HepG2 (cell line): Measurements from ENCODE around the gene SIN3A. TPM values are rescaled to one million over a fixed set of nuclear protein-coding genes. Genes with fewer than 3 reads are reported as not detected.

ENCODE experiments used
- ARID5B ChIP-seq: IDR thresholded peaks from 2 replicates; pipeline ENCODE4 v1.4.0; 2020; ENCODE audit warnings: mild to moderate bottlenecking, missing genetic modification reagents
- ATM ChIP-seq: fragments of 450-650 bp; IDR thresholded peaks from 2 replicates; pipeline ENCODE4 v1.7.1; 2017; ENCODE audit warnings: mild to moderate bottlenecking, borderline replicate concordance
- BORCS8-MEF2B ChIP-seq: sonication (generic); formaldehyde crosslinking; IDR thresholded peaks from 2 replicates; pipeline ENCODE4 v1.8.0; 2022; ENCODE audit warnings: mild to moderate bottlenecking, missing genetic modification reagents
- CBX2 ChIP-seq, 2 experiments: fragments of 200-600 bp in 1 of 2; sonication (generic); formaldehyde crosslinking in 1 of 2; IDR thresholded peaks; 2 replicates each; pipeline versions ENCODE4 v1.7.0 to v1.8.1; 2018 to 2022; ENCODE audit warnings: low read depth in 2 of 2, low read length in 1 of 2, mild to moderate bottlenecking in 1 of 2, missing genetic modification reagents in 1 of 2
- CCDC6 ChIP-seq: sonication (generic); formaldehyde crosslinking; IDR thresholded peaks from 2 replicates; pipeline ENCODE4 v1.8.1; 2022; ENCODE audit warnings: mild to moderate bottlenecking, missing genetic modification reagents, moderate library complexity
- EED ChIP-seq: sonication (generic); formaldehyde crosslinking; IDR thresholded peaks from 2 replicates; pipeline ENCODE4 v1.5.0; 2020; ENCODE audit warnings: mild to moderate bottlenecking, missing genetic modification reagents
- ELF3 ChIP-seq: IDR thresholded peaks from 2 replicates; pipeline ENCODE4 v1.6.1; 2016; ENCODE audit warnings: missing genetic modification reagents, missing compliant biosample characterization
- IKZF4 ChIP-seq: sonication (generic); formaldehyde crosslinking; IDR thresholded peaks from 2 replicates; pipeline ENCODE4 v1.5.1; 2020; ENCODE audit warnings: borderline replicate concordance, mild to moderate bottlenecking, low read depth, missing genetic modification reagents; ENCODE audit errors: not compliant biosample characterization
- NPAS2 ChIP-seq: sonication (generic); formaldehyde crosslinking; IDR thresholded peaks from 2 replicates; pipeline ENCODE4 v1.8.0; 2022; ENCODE audit warnings: mild to moderate bottlenecking, missing genetic modification reagents, borderline replicate concordance
- NRL ChIP-seq: sonication (generic); formaldehyde crosslinking; IDR thresholded peaks from 2 replicates; pipeline ENCODE4 v1.5.0; 2020; ENCODE audit warnings: missing genetic modification reagents, mild to moderate bottlenecking, moderate library complexity, borderline replicate concordance
- SMC3 ChIP-seq: IDR thresholded peaks from 2 replicates; pipeline ENCODE4 v1.6.1; 2011; ENCODE audit warnings: low read length, improper control_type of control experiment
- SP1 ChIP-seq, 2 experiments: fragments of 450-650 bp in 1 of 2; sonication (generic) in 1 of 2; formaldehyde crosslinking in 1 of 2; IDR thresholded peaks; 2 replicates each; pipeline versions ENCODE4 v1.4.0 to v1.6.1; 2016 to 2020; ENCODE audit warnings: missing genetic modification reagents in 1 of 2
- TEAD2 ChIP-seq: sonication (generic); formaldehyde crosslinking; IDR thresholded peaks from 2 replicates; pipeline ENCODE4 v1.9.0; 2021; ENCODE audit warnings: missing genetic modification reagents
- ZBTB7A ChIP-seq: sonication (generic); formaldehyde crosslinking; IDR thresholded peaks from 2 replicates; pipeline ENCODE4 v1.8.0; 2022; ENCODE audit warnings: mild to moderate bottlenecking, missing genetic modification reagents
- ZBTB7B ChIP-seq: sonication (generic); formaldehyde crosslinking; IDR thresholded peaks from 2 replicates; pipeline ENCODE4 v1.4.0; 2020; ENCODE audit warnings: missing genetic modification reagents
- ZKSCAN1 ChIP-seq: fragments of 150-350 bp; IDR thresholded peaks from 2 replicates; pipeline ENCODE4 v1.6.1; 2014; ENCODE audit warnings: low read length
- ZNF138 ChIP-seq: sonication (generic); formaldehyde crosslinking; IDR thresholded peaks from 2 replicates; pipeline ENCODE4 v1.5.0; 2020; ENCODE audit warnings: mild to moderate bottlenecking, low read depth, missing genetic modification reagents
- ZNF432 ChIP-seq: sonication (generic); formaldehyde crosslinking; IDR thresholded peaks from 2 replicates; pipeline ENCODE4 v1.5.0; 2020; ENCODE audit warnings: missing genetic modification reagents, mild to moderate bottlenecking, borderline replicate concordance
- ZNF839 ChIP-seq: sonication (generic); formaldehyde crosslinking; IDR thresholded peaks from 2 replicates; pipeline ENCODE4 v1.4.0; 2020; ENCODE audit warnings: missing genetic modification reagents, mild to moderate bottlenecking, borderline replicate concordance
- ZNF879 ChIP-seq: sonication (generic); formaldehyde crosslinking; IDR thresholded peaks from 2 replicates; pipeline ENCODE4 v1.8.1; 2023; ENCODE audit warnings: missing genetic modification reagents
- ZSCAN21 ChIP-seq: sonication (generic); formaldehyde crosslinking; IDR thresholded peaks from 2 replicates; pipeline ENCODE4 v1.8.0; 2022; ENCODE audit warnings: mild to moderate bottlenecking, missing genetic modification reagents, moderate library complexity, borderline replicate concordance
- ZSCAN5A ChIP-seq: sonication (generic); formaldehyde crosslinking; IDR thresholded peaks from 2 replicates; pipeline ENCODE4 v1.8.0; 2022; ENCODE audit warnings: mild to moderate bottlenecking, missing genetic modification reagents, borderline replicate concordance
- polyA plus RNA-seq, 8 experiments: library from polyadenylated mRNA; depleted of rRNA in 3 of 8; stranded (reverse) in 7 of 8; unstranded in 1 of 8; fragments of >200 nt; fragmentation: Illumina TruSeq in 4 of 8; extraction: Trizol in 4 of 8; gene quantifications; 2 replicates each; pipeline versions ENCODE4 v1.2.1 to v1.2.3, GENCODE V29; 2011 to 2016; ENCODE audit warnings: low read depth in 4 of 8, missing spikeins in 1 of 8, mixed read lengths in 1 of 8; ENCODE audit not compliant: insufficient read depth in 1 of 8
- total RNA-seq, 5 experiments: library from RNA; depleted of rRNA; stranded (reverse); fragments of >200 nt; fragmentation: Illumina TruSeq; extraction: Trizol; gene quantifications; 2 replicates each; pipeline ENCODE4 v1.2.3, GENCODE V29; 2016; ENCODE audit warnings: low read depth in 1 of 5
- TF ChIP-seq, protein P1 (sequence below): IDR thresholded peaks from 2 replicates; pipeline ENCODE4 v1.6.1; 2016; ENCODE audit warnings: missing compliant biosample characterization, missing genetic modification reagents, borderline replicate concordance

The SIN3A gene
- total and polyA plus RNA-seq, 2 of the 13 experiments (the other 11 are each of a cell fraction or from before 2014, with no cell fraction given), result 16.1 to 28.1 TPM

DNA sequence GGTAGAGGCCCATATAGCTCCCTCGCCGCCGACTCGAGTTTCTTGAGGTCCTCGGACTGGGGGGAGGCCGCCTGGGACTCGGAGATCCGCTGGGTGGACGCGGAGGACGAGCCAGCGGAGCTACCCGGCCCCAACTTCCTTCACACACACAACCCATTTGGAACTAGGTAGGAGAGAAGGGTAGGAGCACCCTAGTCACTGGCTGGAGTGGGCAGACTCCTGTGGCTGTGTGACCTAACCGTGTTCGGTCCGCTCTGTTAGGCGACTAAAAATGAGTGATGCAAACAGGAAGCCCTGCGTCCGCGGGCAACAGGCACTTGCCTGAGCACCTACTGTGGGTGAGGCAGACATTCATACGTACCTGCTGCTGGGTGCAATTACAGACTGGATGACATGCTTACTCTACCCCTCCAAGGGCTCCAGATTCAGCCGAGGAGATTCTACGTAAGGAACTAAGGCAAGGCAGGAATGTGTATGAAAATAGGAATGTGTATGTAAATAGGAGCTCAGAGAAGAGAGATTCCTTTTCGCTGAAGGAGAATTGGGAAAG, 4.6 kb upstream of the SIN3A start (continued):
- peak; percentile 93 for TF ChIP-seq ZKSCAN1
- TF ChIP-seq ARID5B (CRISPR knock-in tag), result 0 out of 2 replicates have a peak, but pooled peaks have one; percentile 4
- no peak for TF ChIP-seq IKZF4 (CRISPR knock-in tag)
- no peak for TF ChIP-seq ZNF839
- no peak for TF ChIP-seq NPAS2 (CRISPR knock-in tag)
- TF ChIP-seq ZSCAN21, result no peak
- TF ChIP-seq ZSCAN5A (CRISPR knock-in tag), result no peak
- peak; percentile 14; the same call in 1 of the 2 replicates for TF ChIP-seq ELF3 (CRISPR knock-in tag)
- no peak for TF ChIP-seq ATM
- TF ChIP-seq ZNF879 (CRISPR knock-in tag), result no peak
- no peak for TF ChIP-seq BORCS8-MEF2B (CRISPR knock-in tag)
- no peak for TF ChIP-seq ZNF138 (CRISPR knock-in tag)
- no peak for TF ChIP-seq ZBTB7A
- TF ChIP-seq CCDC6 (CRISPR knock-in tag), result no peak
- TF ChIP-seq, protein P1, sequence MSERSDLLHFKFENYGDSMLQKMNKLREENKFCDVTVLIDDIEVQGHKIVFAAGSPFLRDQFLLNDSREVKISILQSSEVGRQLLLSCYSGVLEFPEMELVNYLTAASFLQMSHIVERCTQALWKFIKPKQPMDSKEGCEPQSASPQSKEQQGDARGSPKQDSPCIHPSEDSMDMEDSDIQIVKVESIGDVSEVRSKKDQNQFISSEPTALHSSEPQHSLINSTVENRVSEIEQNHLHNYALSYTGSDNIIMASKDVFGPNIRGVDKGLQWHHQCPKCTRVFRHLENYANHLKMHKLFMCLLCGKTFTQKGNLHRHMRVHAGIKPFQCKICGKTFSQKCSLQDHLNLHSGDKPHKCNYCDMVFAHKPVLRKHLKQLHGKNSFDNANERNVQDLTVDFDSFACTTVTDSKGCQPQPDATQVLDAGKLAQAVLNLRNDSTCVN, result no peak
- TF ChIP-seq NRL (CRISPR knock-in tag), result peak; percentile 43; the same call in 1 of the 2 replicates
- no peak for TF ChIP-seq EED (CRISPR knock-in tag)
- TF ChIP-seq CBX2 (IDR thresholded peaks at IDR 0.05; ENCODE audit: low read depth, low read length), result no peak
- no peak for TF ChIP-seq CBX2 (CRISPR knock-in tag; IDR thresholded peaks at IDR 0.05; ENCODE audit: low read depth)
- no peak for TF ChIP-seq SMC3
- TF ChIP-seq ZNF432 (CRISPR knock-in tag), result no peak
- no peak for TF ChIP-seq SP1 (IDR thresholded peaks at IDR 0.05)
- no peak; the same call in 1 of the 2 replicates for TF ChIP-seq SP1 (CRISPR knock-in tag; IDR thresholded peaks at IDR 0.05)
- TF ChIP-seq ZBTB7B (CRISPR knock-in tag), result no peak
- TF ChIP-seq TEAD2 (CRISPR knock-in tag), result no peak
